SK-N-MC (cell line): ENCODE data around the gene TNFRSF1A.
"Not testable (repeated sequence)": the region's sequence is repeated elsewhere in the genome, so short reads cannot be mapped to it uniquely, and the experiment has no call there.

Experiments used
- DNase-seq: peaks from one replicate; pipeline ENCODE4 v3.0.0-alpha.2; 2011; ENCODE audit warnings: low read depth, low spot score
- H3K27ac ChIP-seq: fragments of 200-600 bp; sonication (generic); 2 replicates; pipeline ENCODE4 v1.5.1; 2016; ENCODE audit warnings: mixed run types
- H3K36me3 ChIP-seq: fragments of 200-600 bp; sonication (generic); 2 replicates; pipeline ENCODE4 v1.6.1; 2017; ENCODE audit warnings: antibody characterized with exemption, low read length, mixed read lengths; ENCODE audit not compliant: insufficient read depth
- H3K4me3 ChIP-seq: fragments of 200-600 bp; sonication (generic); 2 replicates; pipeline ENCODE4 v1.5.1; 2016
- H3K9ac ChIP-seq: fragments of 200-600 bp; sonication (generic); 2 replicates; pipeline ENCODE4 v1.8.0; 2017; ENCODE audit warnings: mixed run types, mixed read lengths; ENCODE audit not compliant: insufficient read length
- H3K9me3 ChIP-seq: fragments of 200-600 bp; sonication (generic); 2 replicates; pipeline ENCODE4 v1.6.1; 2017; ENCODE audit warnings: low read depth, mild to moderate bottlenecking, antibody characterized with exemption, low read length, moderate library complexity, mixed read lengths
- EZH2 ChIP-seq: fragments of 200-600 bp; sonication (generic); IDR thresholded peaks from one replicate; pipeline ENCODE4 v1.6.1; 2017; ENCODE audit warnings: antibody characterized with exemption
- FOXP2 ChIP-seq: optimal IDR thresholded peaks from 2 replicates; pipeline ENCODE3; 2011; ENCODE audit warnings: mild to moderate bottlenecking, moderate library complexity; ENCODE audit not compliant: insufficient read depth; ENCODE audit errors: extremely low read length, control extremely low read depth
- POLR2AphosphoS5 ChIP-seq: IDR thresholded peaks from 2 replicates; pipeline ENCODE4 v1.6.1; 2012; ENCODE audit warnings: mild to moderate bottlenecking, low read depth, low read length, borderline replicate concordance

The TNFRSF1A gene

DNA sequence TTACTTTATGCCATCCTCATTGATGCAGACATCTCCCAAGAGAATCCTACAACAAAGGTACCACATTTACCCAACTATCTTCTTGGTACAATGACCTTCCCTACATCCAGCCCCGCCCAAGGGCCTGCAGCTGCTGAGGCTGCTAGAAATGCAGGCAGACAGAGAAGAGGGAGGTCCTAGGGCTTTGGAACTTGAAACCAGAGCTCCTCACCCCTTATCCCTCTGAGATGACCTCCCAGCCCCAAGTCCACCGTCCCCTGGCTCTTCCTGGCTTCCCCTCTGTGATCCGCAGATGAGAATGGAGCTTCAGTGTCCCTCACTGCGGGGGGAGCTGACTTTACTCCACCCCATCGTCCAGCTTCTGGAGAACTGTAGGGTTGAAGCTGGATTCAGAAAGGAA is 1.6 kb upstream of the TNFRSF1A start:
- no peak for DNase-seq
- Histone ChIP-seq H3K27ac (no peak overlapping the region), H3K9me3 (no peaks in the 10 kb centered on the region), H3K9ac (no peak overlapping the region), H3K36me3 (no peaks in the 10 kb centered on the region), H3K4me3 (no peak overlapping the region)
- TF ChIP-seq FOXP2, result no peak
- TF ChIP-seq POLR2AphosphoS5, result no peak
- no peak for TF ChIP-seq EZH2

DNA sequence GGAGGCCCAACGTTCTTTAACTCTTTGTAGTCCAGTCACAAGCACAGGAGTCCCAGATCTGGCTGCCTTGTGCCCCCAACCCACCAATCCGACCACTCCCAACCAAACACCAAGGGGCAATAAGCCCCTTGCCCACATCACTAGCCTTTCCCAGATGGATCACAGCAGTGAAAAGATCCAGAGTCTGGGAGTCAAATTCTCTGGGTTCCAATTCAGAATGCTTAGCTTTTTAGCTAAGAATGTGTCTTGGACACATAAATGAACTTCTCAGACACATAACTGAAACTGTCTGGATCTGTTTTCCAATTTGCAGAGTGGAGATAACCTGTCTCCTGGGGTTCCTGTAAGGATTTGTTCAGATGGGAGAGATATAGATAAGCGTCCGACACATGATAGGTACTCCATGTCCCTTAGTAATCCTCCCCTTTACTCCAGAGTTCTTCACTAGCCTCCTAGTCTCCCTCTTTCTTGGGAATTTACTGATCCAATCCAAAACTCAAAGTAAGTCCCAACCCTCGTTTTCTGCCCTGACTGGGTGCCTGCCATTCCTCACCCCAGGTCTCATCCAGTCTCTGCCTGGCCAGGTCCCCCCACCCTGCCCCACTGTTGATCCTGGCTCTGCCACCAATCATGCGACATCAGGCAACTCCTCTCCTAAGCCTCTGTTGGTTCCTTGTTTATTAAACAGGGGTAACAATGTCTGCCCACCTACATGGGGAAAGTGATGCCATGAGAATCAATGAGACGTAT is 439 bp upstream of the TNFRSF1A start:
- Histone ChIP-seq H3K27ac (peak overlapping the region; percentile 89), H3K9ac (peak overlapping the region; percentile 83), H3K9me3 (no peaks in the 10 kb centered on the region), H3K36me3 (no peaks in the 10 kb centered on the region), H3K4me3 (peak overlapping the region; percentile 96)
- TF ChIP-seq EZH2 (no peak), FOXP2 (no peak), POLR2AphosphoS5 (no peak)
- DNase-seq, result no peak

- H3K4me3 ChIP-seq, result peak overlapping the region; percentile 96
- no peaks in the 10 kb centered on the region for H3K36me3 ChIP-seq
- DNase-seq, result no peak
- TF ChIP-seq POLR2AphosphoS5 (no peak), FOXP2 (no peak), EZH2 (no peak)
- no peaks in the 10 kb centered on the region for H3K9me3 ChIP-seq
- H3K9ac ChIP-seq, result peak overlapping the region; percentile 83
- H3K27ac ChIP-seq, result peak overlapping the region; percentile 48; the same call in 1 of the 2 replicates
These were observed 995 bp downstream of the TNFRSF1A start for GRCh38 chr12:6340745-6341416.

GRCh38 chr12:6340032-6340638 is 1.7 kb downstream of the TNFRSF1A start:
- Histone ChIP-seq H3K27ac (peak overlapping the region; percentile 32), H3K9ac (peak overlapping the region; percentile 83), H3K4me3 (peak overlapping the region; percentile 96), H3K36me3 (no peaks in the 10 kb centered on the region), H3K9me3 (no peaks in the 10 kb centered on the region)
- TF ChIP-seq POLR2AphosphoS5 (no peak), FOXP2 (no peak), EZH2 (no peak)
- no peak for DNase-seq

GRCh38 chr12:6338955-6339354 is 2.9 kb downstream of the TNFRSF1A start:
- H3K36me3 ChIP-seq, result peaks cover 10% of the 10 kb centered on the region; the same call in 1 of the 2 replicates
- peak overlapping the region; percentile 39 for H3K9ac ChIP-seq
- H3K27ac ChIP-seq, result peak overlapping the region; percentile 59
- H3K4me3 ChIP-seq, result peak overlapping the region; percentile 96; the same call in 1 of the 2 replicates
- no peak for TF ChIP-seq POLR2AphosphoS5
- no peak for TF ChIP-seq FOXP2
- no peak for TF ChIP-seq EZH2
- no peak for DNase-seq
- H3K9me3 ChIP-seq, result no peaks in the 10 kb centered on the region

- DNase-seq, H3K9me3 ChIP-seq, H3K9ac ChIP-seq, H3K4me3 ChIP-seq, H3K27ac ChIP-seq: not testable (repeated sequence)
- H3K36me3 ChIP-seq, result peaks cover 15% of the 10 kb centered on the region; the same call in 1 of the 2 replicates
These were observed 3.3 kb downstream of the TNFRSF1A start for GRCh38 chr12:6338536-6338935.

- H3K9me3 ChIP-seq, result no peaks in the 10 kb centered on the region
- DNase-seq, result no peak
- peak overlapping the region; percentile 89 for H3K27ac ChIP-seq
- no peak overlapping the region for H3K4me3 ChIP-seq
- H3K9ac ChIP-seq, result no peak overlapping the region
- H3K36me3 ChIP-seq, result peaks cover 20% of the 10 kb centered on the region; the same call in 1 of the 2 replicates
- TF ChIP-seq FOXP2 (no peak), EZH2 (no peak), POLR2AphosphoS5 (no peak)
These were observed 3.9 kb downstream of the TNFRSF1A start for GRCh38 chr12:6337958-6338433.

DNA sequence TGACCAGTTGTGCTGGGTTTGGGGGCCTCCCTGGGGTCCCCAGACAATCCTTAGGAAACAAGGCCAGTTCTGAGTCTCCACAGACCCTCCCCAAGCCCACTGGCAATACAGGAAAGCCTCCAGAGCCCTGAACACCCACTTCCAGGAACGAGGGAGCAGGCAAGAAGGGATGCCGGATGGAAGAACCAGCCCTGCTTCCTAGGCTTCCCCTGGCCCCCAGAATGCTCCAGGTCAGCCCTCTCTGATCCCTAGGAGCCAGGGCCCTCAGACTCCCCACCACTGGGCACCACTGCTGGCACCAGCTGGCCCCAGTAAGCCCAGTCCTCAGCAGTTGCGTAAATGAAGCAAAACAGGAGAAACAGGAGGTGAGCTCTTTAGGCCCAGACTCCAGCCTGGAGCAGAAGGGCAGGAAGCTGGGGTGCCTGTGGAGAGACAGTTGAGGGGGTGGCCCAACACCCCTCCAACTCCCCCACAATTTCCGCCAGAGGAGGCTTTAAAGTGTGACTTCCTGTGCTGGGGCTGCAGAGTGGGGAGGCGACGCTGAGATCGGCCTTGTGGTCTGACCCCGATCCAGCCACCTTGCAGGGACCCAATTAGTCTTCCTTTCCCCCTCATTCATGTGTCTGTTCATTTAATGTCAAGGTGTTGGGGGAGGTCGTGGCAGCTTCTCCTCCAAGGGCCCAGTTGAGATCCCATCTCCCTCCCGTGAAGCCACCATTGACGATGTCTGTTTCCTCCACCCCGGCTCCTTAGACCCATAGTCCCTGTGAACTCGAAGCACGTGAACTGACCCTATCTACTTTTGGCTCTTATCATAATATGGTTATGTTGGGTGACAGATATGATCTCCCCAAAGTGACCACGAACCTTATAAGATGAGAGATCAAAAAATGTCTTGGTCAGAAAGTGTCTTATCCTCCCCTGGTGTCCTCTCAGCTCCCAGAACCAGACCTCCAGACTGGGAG is 4.7 kb downstream of the TNFRSF1A start:
- no peak for TF ChIP-seq EZH2
- no peak for TF ChIP-seq POLR2AphosphoS5
- TF ChIP-seq FOXP2, result no peak
- DNase-seq, result no peak
- Histone ChIP-seq H3K4me3 (peak overlapping the region; percentile 73), H3K36me3 (peaks cover 28% of the 10 kb centered on the region; the same call in 1 of the 2 replicates), H3K9ac (peak overlapping the region; percentile 64), H3K27ac (peak overlapping the region; percentile 89), H3K9me3 (no peaks in the 10 kb centered on the region)
